HG03571 (cell line): ENCODE results near the gene RNF112.
"Not testable (repeated sequence)": the region's sequence is repeated elsewhere in the genome, so short reads cannot be mapped to it uniquely, and the experiment has no call there.

Source experiments
- ATAC-seq: cut with Tn5 transposase; IDR thresholded peaks from one replicate; pipeline ENCODE4 v1.9.1; 2021; ENCODE audit not compliant: unreplicated experiment

The RNF112 gene

GRCh38 chr17:19410091-19410490, 941 bp upstream of the RNF112 start:
- ATAC-seq: no peak

GRCh38 chr17:19411631-19412030, 599 bp downstream of the RNF112 start:
- ATAC-seq: no peak

GRCh38 chr17:19412510-19412909, 1.5 kb downstream of the RNF112 start:
- ATAC-seq: no peak

GRCh38 chr17:19412984-19413383, 2.0 kb downstream of the RNF112 start:
- no peak for ATAC-seq

GRCh38 chr17:19413761-19414160, 2.7 kb downstream of the RNF112 start:
- ATAC-seq: no peak

- no peak for ATAC-seq
These were observed 3.6 kb downstream of the RNF112 start for GRCh38 chr17:19414396-19415280.

GRCh38 chr17:19415311-19415710, 4.3 kb downstream of the RNF112 start:
- no peak for ATAC-seq

GRCh38 chr17:19415806-19416775, 5.1 kb downstream of the RNF112 start:
- no peak for ATAC-seq

- ATAC-seq: no peak
These were observed 6.6 kb downstream of the RNF112 start for GRCh38 chr17:19417611-19418010.

- ATAC-seq: no peak
These were observed 7.4 kb downstream of the RNF112 start for GRCh38 chr17:19418251-19418992.

GRCh38 chr17:19421219-19421618, 10.2 kb downstream of the RNF112 start:
- no peak for ATAC-seq

GRCh38 chr17:19421926-19422325, 10.9 kb downstream of the RNF112 start:
- no peak for ATAC-seq

- ATAC-seq: no peak
These were observed 14.2 kb downstream of the RNF112 start for GRCh38 chr17:19424934-19425868.

GRCh38 chr17:19426631-19427030, 15.6 kb downstream of the RNF112 start:
- ATAC-seq: no peak

GRCh38 chr17:19431691-19432090, 20.7 kb downstream of the RNF112 start:
- ATAC-seq: no peak

- ATAC-seq: no peak
These were observed 22.2 kb downstream of the RNF112 start for GRCh38 chr17:19433255-19433654.

GRCh38 chr17:19433727-19434340, 22.8 kb downstream of the RNF112 start:
- ATAC-seq: no peak

GRCh38 chr17:19440421-19440820, 29.4 kb downstream of the RNF112 start:
- no peak for ATAC-seq

- not testable (repeated sequence) for ATAC-seq
These were observed 30.3 kb downstream of the RNF112 start for GRCh38 chr17:19441288-19441687.
